GM12878 (cell line): ENCODE measurements around the gene SOAT2. TPM values are rescaled to one million over a fixed set of nuclear protein-coding genes. Genes with fewer than 3 reads are reported as not detected.
A peak's percentile ranks its signal among the peaks of the same experiment; 100 is the strongest.

Source experiments
- BHLHE40 ChIP-seq, 2 experiments: fragments of 450-650 bp in 1 of 2; IDR thresholded peaks; 2 replicates each; pipeline ENCODE4 v1.6.1; 2011 to 2017; ENCODE audit warnings: low read depth in 2 of 2, borderline replicate concordance in 1 of 2, improper control_type of control experiment in 1 of 2, low read length in 1 of 2, mild to moderate bottlenecking in 1 of 2
- CTCF ChIP-seq, 3 experiments: IDR thresholded peaks in 2 of 3; conservative IDR thresholded peaks in 1 of 3; 2 replicates each; pipeline ENCODE4 v1.5.1; 2011; ENCODE audit warnings: low read depth in 3 of 3, low read length in 3 of 3, mild to moderate bottlenecking in 3 of 3, control low read depth in 2 of 3, moderate library complexity in 2 of 3, inconsistent platforms in 1 of 3, mixed read lengths in 1 of 3; ENCODE audit not compliant: control insufficient read depth in 2 of 3, insufficient read depth in 1 of 3; ENCODE audit errors: extremely low read depth in 1 of 3
- EED ChIP-seq: sonication (generic); IDR thresholded peaks from 2 replicates; pipeline ENCODE4 v1.6.1; 2016; ENCODE audit warnings: antibody characterized with exemption, low read depth
- GABPA ChIP-seq: IDR thresholded peaks from 2 replicates; pipeline ENCODE4 v1.6.1; 2014; ENCODE audit warnings: antibody characterized with exemption, low read depth, mild to moderate bottlenecking, inconsistent platforms
- HSF1 ChIP-seq: fragments of 150-350 bp; IDR thresholded peaks from 2 replicates; pipeline ENCODE4 v1.6.1; 2014; ENCODE audit warnings: mild to moderate bottlenecking, low read depth, low read length
- LARP7 ChIP-seq: fragments of 450-650 bp; IDR thresholded peaks from 2 replicates; pipeline ENCODE4 v1.6.1; 2017; ENCODE audit warnings: mild to moderate bottlenecking
- NKRF ChIP-seq: fragments of 450-650 bp; conservative IDR thresholded peaks from 2 replicates; pipeline ENCODE4 v1.6.1; 2017; ENCODE audit warnings: mild to moderate bottlenecking, moderate library complexity
- PKNOX1 ChIP-seq: fragments of 450-650 bp; IDR thresholded peaks from 2 replicates; pipeline ENCODE4 v1.6.1; 2016; ENCODE audit warnings: mild to moderate bottlenecking
- RAD21 ChIP-seq: IDR thresholded peaks from 2 replicates; pipeline ENCODE4 v1.6.1; 2011; ENCODE audit warnings: mild to moderate bottlenecking, low read depth, low read length, moderate library complexity; ENCODE audit not compliant: insufficient read depth
- REST ChIP-seq: IDR thresholded peaks from 2 replicates; pipeline ENCODE4 v1.6.1; 2012; ENCODE audit warnings: mild to moderate bottlenecking, low read depth, low read length
- SMAD5 ChIP-seq: IDR thresholded peaks from 2 replicates; pipeline ENCODE4 v1.6.1; 2016; ENCODE audit warnings: antibody characterized with exemption, low read depth
- ZNF207 ChIP-seq: fragments of 450-650 bp; IDR thresholded peaks from 2 replicates; pipeline ENCODE4 v1.6.1; 2014; ENCODE audit warnings: antibody characterized with exemption, mild to moderate bottlenecking, borderline replicate concordance
- ZNF687 ChIP-seq: fragments of 450-650 bp; IDR thresholded peaks from 2 replicates; pipeline ENCODE4 v1.6.1; 2017; ENCODE audit warnings: mild to moderate bottlenecking, moderate library complexity
- polyA plus RNA-seq, 11 experiments: library from polyadenylated mRNA; depleted of rRNA in 4 of 11; unstranded in 6 of 11; stranded (reverse) in 5 of 11; fragments of >200 nt; fragmentation: Nextera tagmentation in 4 of 11; fragmentation: Illumina TruSeq in 1 of 11; extraction: Ambion mirVana in 4 of 11; extraction: Trizol in 1 of 11; gene quantifications; 1 replicate in 1 of 11; 2 replicates in 10 of 11; pipeline versions ENCODE4 v1.2.1 to v1.2.3, GENCODE V29; 2011 to 2016; ENCODE audit warnings: inconsistent platforms in 2 of 11, missing spikeins in 2 of 11, low read depth in 1 of 11
- total RNA-seq, 4 experiments: library from RNA; depleted of rRNA in 3 of 4; stranded (reverse); fragments of >200 nt in 3 of 4; fragmentation: Illumina TruSeq in 1 of 4; extraction: Trizol in 1 of 4; gene quantifications; 2 replicates each; pipeline versions ENCODE4 v1.2.1 to v1.2.3, GENCODE V29; 2013 to 2021

The SOAT2 gene
- total and polyA plus RNA-seq, 10 of the 15 experiments (the other 5 are each of a cell fraction or from before 2014, with no cell fraction given): 0.08 to 1.7 (median 0.69) TPM

- TF ChIP-seq REST (no peak), HSF1 (no peak), ZNF207 (no peak), LARP7 (peak; percentile 70), BHLHE40 (IDR thresholded peaks at IDR 0.05; ENCODE audit: borderline replicate concordance in 1 of 2, low read depth in 2 of 2, low read length in 1 of 2) (peak in 1 of 2 experiments; percentile 51; a peak in 1 of 4 replicates), NKRF (no peak; the same call in 1 of the 2 replicates), CTCF (IDR thresholded peaks at IDR 0.05 in 2 of 3, conservative IDR thresholded peaks at IDR 0.05 in 1 of 3; ENCODE audit: control insufficient read depth in 2 of 3, extremely low read depth in 1 of 3, insufficient read depth in 1 of 3, low read depth in 3 of 3, low read length in 3 of 3) (0 out of 6 replicates have a peak, but pooled peaks of 1 of the 3 experiments have one; percentile 11), ZNF687 (peak; percentile 60), PKNOX1 (no peak), GABPA (no peak), SMAD5 (no peak), EED (no peak), RAD21 (no peak)
These were observed 5.5 kb upstream of the SOAT2 start, which contains the start of gene IGFBP6 (continued) for GRCh38 chr12:53097564-53098353.
